GM12892 (cell line): ENCODE data around the gene CDH13.

Source experiments
- DNase-seq: peaks from one replicate; pipeline ENCODE4 v3.0.0; 2011; ENCODE audit not compliant: insufficient read length
- FAIRE-seq: peaks from 2 replicates; lab custom pipeline; 2011; peaks lifted over from hg19 to GRCh38; lab: Jason Lieb, UNC
- POLR2A ChIP-seq: IDR thresholded peaks from 2 replicates; pipeline ENCODE4 v1.6.1; 2011; ENCODE audit warnings: low read depth, low read length, control low read depth
- POLR2AphosphoS5 ChIP-seq: IDR thresholded peaks from 2 replicates; pipeline ENCODE4 v1.6.1; 2011; ENCODE audit warnings: low read depth, low read length, control low read depth
- TAF1 ChIP-seq: IDR thresholded peaks from 2 replicates; pipeline ENCODE4 v1.6.1; 2011; ENCODE audit warnings: low read depth, mild to moderate bottlenecking, control low read depth, low read length, borderline replicate concordance

The CDH13 gene

GRCh38 chr16:83433201-83433600, 806.4 kb downstream of the CDH13 start:
- TF ChIP-seq TAF1 (no peak), POLR2A (no peak)
- DNase-seq, result no peak
- no peak for FAIRE-seq

DNA sequence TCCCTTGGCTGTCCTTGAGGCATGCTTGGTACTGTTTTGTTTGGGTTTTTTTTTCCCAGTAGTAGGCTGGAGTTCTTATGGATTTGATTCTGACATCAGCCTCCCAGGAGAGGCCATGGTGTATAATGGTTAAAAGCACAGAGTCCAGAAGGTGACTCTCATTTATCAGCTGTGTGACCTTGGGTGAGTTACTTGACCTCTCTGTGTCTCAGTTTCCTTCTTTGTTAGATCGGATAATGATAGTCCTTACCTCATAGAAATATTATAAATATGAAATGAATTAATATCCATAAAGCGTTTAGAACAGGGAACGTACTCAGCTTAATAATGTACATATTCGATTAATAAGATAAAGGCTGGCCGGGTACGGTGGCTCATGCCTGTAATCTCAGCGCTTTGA, 810.3 kb downstream of the CDH13 start:
- DNase-seq (no peak), FAIRE-seq (no peak)
- no peak for TF ChIP-seq POLR2AphosphoS5
- no peak for TF ChIP-seq POLR2A
- no peak for TF ChIP-seq TAF1

DNA sequence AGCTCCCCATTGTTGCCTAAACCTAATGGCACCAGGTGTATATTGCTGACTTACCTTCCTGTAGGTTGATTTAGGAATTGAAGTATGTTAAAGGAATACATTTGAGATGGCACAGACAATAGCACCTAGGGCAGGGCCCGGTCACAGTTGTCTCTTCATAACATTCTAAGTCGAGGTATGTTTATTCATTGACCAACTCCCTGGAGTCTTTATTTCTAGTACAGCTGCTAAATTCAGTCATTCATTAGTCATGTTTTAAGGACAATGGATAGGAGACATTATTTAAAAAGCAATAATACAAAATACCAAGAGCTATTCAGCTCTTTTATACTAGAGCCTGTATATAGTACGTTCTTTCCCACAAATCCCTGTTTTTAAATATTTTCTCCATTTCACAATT, 811.6 kb downstream of the CDH13 start:
- DNase-seq (no peak), FAIRE-seq (no peak)
- TF ChIP-seq POLR2A, result no peak
- no peak for TF ChIP-seq POLR2AphosphoS5
- no peak for TF ChIP-seq TAF1

DNA sequence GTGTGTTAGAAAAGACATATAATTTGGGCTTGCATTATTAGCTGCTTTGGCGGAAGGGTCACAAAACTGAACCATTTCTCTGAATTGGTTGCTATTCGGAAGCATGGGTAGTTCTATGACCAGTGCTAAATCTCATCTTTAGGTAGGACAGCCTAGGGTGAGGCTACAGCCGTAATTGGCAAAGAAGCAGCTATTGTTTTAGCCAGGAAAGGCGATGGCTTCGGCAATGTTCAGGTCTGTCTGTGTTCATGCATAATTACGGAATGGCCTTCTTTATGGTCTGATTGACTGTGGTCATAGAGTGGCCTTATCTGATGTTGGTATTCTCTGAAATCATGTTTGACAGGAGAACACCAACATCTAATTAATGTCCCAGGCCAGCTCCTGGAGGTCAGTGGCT, 812.6 kb downstream of the CDH13 start:
- DNase-seq (no peak), FAIRE-seq (no peak)
- TF ChIP-seq POLR2AphosphoS5, result no peak
- no peak for TF ChIP-seq TAF1
- no peak for TF ChIP-seq POLR2A

DNA sequence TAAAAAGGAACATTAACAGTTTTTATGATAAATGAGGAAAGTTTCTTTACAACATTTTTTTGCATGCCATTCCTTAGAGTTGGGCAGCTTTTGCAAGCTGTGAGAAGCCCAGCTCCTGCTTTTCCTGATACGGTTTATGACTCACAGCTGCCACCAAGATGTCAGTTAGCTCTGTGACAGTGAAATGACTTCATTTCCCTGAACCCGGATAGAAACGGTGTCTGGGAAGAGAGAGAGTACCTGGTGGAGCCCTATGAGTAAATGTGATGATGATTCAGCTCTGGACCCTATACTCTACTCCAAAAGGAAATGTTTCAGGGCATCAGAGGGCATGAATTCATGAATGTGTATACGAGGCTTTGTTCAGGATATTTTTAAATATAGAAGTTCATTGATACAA, 814.7 kb downstream of the CDH13 start:
- no peak for DNase-seq
- no peak for FAIRE-seq
- TF ChIP-seq TAF1 (no peak), POLR2AphosphoS5 (no peak), POLR2A (no peak)

DNA sequence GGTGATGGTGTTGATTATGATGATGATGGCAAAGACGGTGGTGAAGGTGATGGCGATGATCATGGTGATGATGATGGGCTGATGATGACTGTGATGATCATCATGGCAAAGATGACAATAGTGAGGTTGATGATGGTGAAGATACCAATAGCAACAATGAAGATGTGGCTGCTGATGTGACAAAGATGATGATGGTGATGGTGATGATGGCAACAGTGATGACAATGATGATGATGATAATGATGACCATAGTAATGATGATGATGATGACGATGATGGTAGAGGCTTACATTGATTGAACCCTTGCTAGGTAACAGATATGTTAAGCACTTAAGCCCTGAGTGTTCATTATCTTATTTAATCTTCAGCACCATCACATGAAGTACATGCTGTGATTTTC, 817.2 kb downstream of the CDH13 start:
- DNase-seq, result no peak
- no peak for TF ChIP-seq POLR2AphosphoS5
- TF ChIP-seq TAF1, result no peak
- TF ChIP-seq POLR2A, result no peak
- no peak for FAIRE-seq

DNA sequence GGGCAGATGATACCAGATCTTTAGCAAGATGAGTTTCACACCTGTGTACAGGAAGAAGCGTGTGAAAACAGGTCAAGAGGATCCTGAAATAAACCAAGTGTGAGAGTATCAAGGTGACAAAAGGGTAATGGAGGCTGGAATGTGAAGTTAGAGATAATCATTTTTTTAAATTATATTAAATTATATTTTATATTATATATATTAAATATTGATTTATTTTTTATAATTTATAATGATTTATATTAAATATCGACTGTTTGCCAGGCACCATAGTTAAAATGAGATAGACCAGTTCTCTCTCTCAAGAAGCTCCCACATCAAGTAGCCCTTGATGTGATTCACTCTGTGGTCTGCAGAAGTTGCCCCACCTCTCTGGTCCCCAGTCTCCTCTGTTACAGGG, 820.8 kb downstream of the CDH13 start:
- TF ChIP-seq POLR2AphosphoS5 (no peak), TAF1 (no peak), POLR2A (no peak)
- FAIRE-seq, result no peak
- DNase-seq, result no peak

DNA sequence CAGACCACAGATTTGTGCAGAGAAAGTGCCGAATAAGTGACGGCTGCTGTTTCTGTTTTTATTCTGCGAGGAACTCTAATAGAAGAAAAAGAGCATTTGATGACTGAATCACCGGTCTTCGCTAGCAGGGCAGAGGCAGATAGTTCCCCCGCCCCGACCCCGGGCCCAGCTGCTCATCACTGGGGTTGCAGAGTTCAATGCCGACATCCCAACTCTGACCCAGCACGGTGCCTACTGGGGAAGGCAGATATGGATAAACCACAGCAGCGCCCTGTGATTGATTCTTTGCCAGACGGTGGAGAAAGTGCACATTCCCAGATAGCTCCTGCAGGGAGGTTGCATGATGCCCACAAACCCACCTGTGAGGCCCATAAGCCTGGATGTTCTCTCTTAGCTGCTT, 823.1 kb downstream of the CDH13 start:
- DNase-seq, result no peak
- TF ChIP-seq POLR2AphosphoS5 (no peak), POLR2A (no peak), TAF1 (no peak)
- FAIRE-seq, result no peak

DNA sequence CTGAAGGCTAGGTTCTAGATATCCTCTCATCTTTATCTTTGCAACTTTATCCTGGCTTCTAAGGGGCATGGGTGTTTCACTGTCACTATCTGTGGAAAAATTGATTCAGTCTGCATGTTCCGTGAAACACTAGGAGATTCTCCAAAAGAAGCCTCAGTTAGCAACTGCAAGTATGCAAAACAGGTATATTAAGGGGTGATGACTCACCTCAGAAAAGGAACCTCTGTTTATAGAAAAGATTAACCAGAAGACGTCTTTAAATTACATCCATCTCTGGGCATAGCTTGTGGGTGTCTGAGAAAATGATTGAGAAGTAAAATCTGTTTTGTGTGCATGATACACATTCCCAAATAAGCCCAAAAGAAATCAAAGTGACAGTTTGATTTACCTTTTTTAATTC, 827.2 kb downstream of the CDH13 start:
- DNase-seq (no peak), FAIRE-seq (no peak)
- no peak for TF ChIP-seq TAF1
- TF ChIP-seq POLR2AphosphoS5, result no peak
- TF ChIP-seq POLR2A, result no peak

DNA sequence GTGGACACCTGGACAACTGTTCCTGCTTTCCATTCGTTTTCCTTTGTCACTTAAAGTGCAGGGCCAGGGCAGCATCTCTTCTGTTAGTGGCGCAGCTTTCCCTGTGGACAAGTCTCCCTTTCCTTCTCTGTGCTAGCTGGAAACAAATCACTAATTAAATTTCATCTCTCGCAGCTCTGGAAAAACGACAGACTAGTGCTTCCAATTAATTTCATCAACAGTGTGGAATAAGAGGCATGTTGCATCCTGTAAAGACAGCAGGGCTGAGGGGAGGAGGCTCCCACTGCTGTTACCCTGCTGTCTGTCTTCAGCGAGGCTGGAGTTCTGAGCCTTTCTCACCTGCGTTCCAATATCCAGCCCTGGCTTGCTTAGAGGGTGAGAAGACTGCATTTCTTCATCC, 828.9 kb downstream of the CDH13 start:
- no peak for TF ChIP-seq TAF1
- no peak for TF ChIP-seq POLR2A
- TF ChIP-seq POLR2AphosphoS5, result no peak
- DNase-seq (no peak), FAIRE-seq (no peak)

DNA sequence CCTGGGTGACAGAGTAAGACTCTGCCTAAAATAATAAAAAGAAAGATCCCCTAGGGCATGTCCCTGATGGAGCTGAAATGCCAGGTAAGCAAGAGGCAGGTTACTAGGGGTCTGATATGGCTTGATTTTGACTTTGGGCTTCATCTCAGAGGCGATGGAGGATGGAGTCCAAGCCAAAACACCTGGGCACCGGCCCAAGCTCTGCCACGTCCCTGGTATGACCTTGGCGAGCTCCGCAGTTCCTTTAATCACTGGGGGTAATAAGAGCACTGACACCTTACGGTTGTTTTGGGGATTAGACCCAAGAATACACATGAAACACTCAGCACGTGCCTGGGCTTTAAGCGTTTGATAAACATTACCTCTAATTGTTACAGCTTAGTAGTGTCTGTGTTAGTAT, 830.2 kb downstream of the CDH13 start:
- TF ChIP-seq TAF1 (no peak), POLR2AphosphoS5 (no peak), POLR2A (no peak)
- DNase-seq, result no peak
- no peak for FAIRE-seq

GRCh38 chr16:83458612-83459011, 831.8 kb downstream of the CDH13 start:
- DNase-seq, result no peak
- TF ChIP-seq POLR2AphosphoS5 (no peak), TAF1 (no peak), POLR2A (no peak)
- peak; percentile 76 for FAIRE-seq

GRCh38 chr16:83464991-83465390, 838.2 kb downstream of the CDH13 start:
- DNase-seq, result no peak
- TF ChIP-seq POLR2A, result no peak
- no peak for TF ChIP-seq POLR2AphosphoS5
- no peak for TF ChIP-seq TAF1
- FAIRE-seq, result no peak
